Esophagus squamous epithelium (tissue), 4 donors: ENCODE results near the gene TMEM272.

ENCODE experiments used
- CTCF ChIP-seq, 6 experiments: fragments of 450-650 bp in 4 of 6; fragments of 200-600 bp in 2 of 6; sonication (generic) in 2 of 6; IDR thresholded peaks; one replicate each; pipeline ENCODE4 v1.5.1; 2016 to 2019; ENCODE audit warnings: antibody characterized with exemption in 6 of 6, mild to moderate bottlenecking in 4 of 6, moderate library complexity in 4 of 6
- POLR2A ChIP-seq, 4 donors: fragments of 450-650 bp; IDR thresholded peaks; one replicate each; pipeline ENCODE4 v1.6.1; 2017; ENCODE audit warnings: antibody characterized with exemption in 4 of 4, mild to moderate bottlenecking in 4 of 4, moderate library complexity in 3 of 4

DNA sequence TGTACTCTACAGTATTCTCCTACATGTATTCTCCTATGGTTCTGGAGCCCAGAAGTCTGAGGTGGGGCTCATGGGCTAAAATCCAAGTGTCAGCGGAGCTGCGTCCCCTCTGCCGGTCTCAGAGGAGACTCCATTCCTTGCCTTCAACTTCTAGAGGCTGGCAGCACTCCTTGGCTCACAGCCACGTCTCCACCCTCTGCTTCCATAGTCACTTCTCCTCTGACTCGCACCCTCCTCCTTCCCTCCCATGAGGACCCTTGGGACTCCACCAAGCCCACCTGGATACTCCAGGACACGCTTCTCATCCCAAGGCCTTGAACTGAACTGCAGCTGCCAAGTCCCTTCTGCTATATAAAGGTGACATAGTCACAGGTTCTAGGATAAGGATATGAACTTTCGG is 68.8 kb downstream of the TMEM272 start:
- TF ChIP-seq POLR2A (IDR thresholded peaks at IDR 0.05): no peak
- TF ChIP-seq CTCF (IDR thresholded peaks at IDR 0.05): no peak
